ENCODE measurements around the gene KIT. TPM values are rescaled to one million over a fixed set of nuclear protein-coding genes. Genes with fewer than 3 reads are reported as not detected.

Gene KIT
- total and polyA plus RNA-seq, 2 of the 13 experiments (the other 11 are each of a cell fraction or from before 2014, with no cell fraction given) = not detected

DNA sequence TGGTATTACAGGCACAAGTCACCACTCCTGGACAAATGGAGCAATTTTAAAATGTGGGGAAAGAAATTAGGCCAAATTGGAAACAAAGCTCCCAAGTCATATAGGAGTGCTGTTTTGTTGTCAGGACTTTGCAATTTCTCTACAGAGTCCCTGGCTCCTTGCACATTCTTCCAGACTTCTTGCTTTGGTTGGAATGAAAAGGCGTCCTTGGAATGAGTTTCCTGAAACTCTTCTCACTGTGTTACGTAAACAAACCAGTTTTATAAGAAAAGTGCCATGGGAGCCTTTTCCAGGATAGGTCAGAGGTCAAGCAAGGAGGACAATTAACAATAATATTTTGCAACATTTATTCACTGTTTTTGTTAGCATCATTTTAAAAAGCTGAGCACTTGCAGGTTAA, 32.4 kb upstream of the KIT start:
- in situ Hi-C loops (cut with HindIII; ENCODE audit: extremely low pct_ligation_motif_present, low pct_unique_long_range_greater_than_20kb) = no loop called here
- H3K4me1 ChIP-seq (ENCODE audit: insufficient read depth, low read length) = no peaks in the 10 kb centered on the region
- no peaks in the 10 kb centered on the region for H4K20me1 ChIP-seq (ENCODE audit: insufficient read depth, low read length)
- DNase-seq (ENCODE audit: low spot score) (no peak), FAIRE-seq (no peak), ATAC-seq (no peak)
- no peak for TF ChIP-seq ZNF598 (CRISPR knock-in tag; IDR thresholded peaks at IDR 0.05; ENCODE audit: borderline replicate concordance)
- TF ChIP-seq, protein P1, sequence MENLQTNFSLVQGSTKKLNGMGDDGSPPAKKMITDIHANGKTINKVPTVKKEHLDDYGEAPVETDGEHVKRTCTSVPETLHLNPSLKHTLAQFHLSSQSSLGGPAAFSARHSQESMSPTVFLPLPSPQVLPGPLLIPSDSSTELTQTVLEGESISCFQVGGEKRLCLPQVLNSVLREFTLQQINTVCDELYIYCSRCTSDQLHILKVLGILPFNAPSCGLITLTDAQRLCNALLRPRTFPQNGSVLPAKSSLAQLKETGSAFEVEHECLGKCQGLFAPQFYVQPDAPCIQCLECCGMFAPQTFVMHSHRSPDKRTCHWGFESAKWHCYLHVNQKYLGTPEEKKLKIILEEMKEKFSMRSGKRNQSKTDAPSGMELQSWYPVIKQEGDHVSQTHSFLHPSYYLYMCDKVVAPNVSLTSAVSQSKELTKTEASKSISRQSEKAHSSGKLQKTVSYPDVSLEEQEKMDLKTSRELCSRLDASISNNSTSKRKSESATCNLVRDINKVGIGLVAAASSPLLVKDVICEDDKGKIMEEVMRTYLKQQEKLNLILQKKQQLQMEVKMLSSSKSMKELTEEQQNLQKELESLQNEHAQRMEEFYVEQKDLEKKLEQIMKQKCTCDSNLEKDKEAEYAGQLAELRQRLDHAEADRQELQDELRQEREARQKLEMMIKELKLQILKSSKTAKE (CRISPR knock-in tag; IDR thresholded peaks at IDR 0.05; ENCODE audit: borderline replicate concordance) = no peak
- TF ChIP-seq TBL1XR1 (IDR thresholded peaks at IDR 0.05; ENCODE audit: borderline replicate concordance, low read length, partially characterized antibody) = no peak
- no peak for TF ChIP-seq TBX2 (CRISPR knock-in tag; IDR thresholded peaks at IDR 0.05; ENCODE audit: borderline replicate concordance)
- TF ChIP-seq, protein P2, sequence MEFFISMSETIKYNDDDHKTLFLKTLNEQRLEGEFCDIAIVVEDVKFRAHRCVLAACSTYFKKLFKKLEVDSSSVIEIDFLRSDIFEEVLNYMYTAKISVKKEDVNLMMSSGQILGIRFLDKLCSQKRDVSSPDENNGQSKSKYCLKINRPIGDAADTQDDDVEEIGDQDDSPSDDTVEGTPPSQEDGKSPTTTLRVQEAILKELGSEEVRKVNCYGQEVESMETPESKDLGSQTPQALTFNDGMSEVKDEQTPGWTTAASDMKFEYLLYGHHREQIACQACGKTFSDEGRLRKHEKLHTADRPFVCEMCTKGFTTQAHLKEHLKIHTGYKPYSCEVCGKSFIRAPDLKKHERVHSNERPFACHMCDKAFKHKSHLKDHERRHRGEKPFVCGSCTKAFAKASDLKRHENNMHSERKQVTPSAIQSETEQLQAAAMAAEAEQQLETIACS (CRISPR knock-in tag; IDR thresholded peaks at IDR 0.05) = no peak
- no peak for TF ChIP-seq ZNF607 (CRISPR knock-in tag; IDR thresholded peaks at IDR 0.05; ENCODE audit: borderline replicate concordance)
- no peak overlapping the region for H3K4me2 ChIP-seq (ENCODE audit: low read depth, low read length)
- H3K27ac ChIP-seq (ENCODE audit: extremely low read length, insufficient read depth, low read length) = no peak overlapping the region
- 3% methylated on average over 2 of the region's 2 CpGs for WGBS (ENCODE audit: low lambda C conversion rate)
- ChIA-PET POLR2A (no interaction called here), CTCF (ENCODE audit: low intra/inter-chr PET ratio, low total read pairs) (no interaction called here)
- intact Hi-C loops (cut with micrococcal nuclease; ENCODE audit: unreplicated experiment) = no loop called here
- no peak overlapping the region for H3K4me3 ChIP-seq (replicated peaks in 1 of 3; ENCODE audit: insufficient read depth in 1 of 3, low read depth in 2 of 3, low read length in 3 of 3)
- H3K79me2 ChIP-seq (ENCODE audit: insufficient read depth, low read length) = no peaks in the 10 kb centered on the region
- H3K36me3 ChIP-seq (replicated peaks in 1 of 2; ENCODE audit: control insufficient read depth in 1 of 2, insufficient read depth in 2 of 2, low read length in 2 of 2) = no peaks in the 10 kb centered on the region
- H3K9ac ChIP-seq (ENCODE audit: insufficient read depth, low read depth, low read length) = no peak overlapping the region
- no TSS peak for BruUV-seq (replicated peaks)
- no peak overlapping the region for H2AFZ ChIP-seq (ENCODE audit: low read length)
- no peaks in the 10 kb centered on the region for H3K9me3 ChIP-seq (ENCODE audit: low read length)
- H3K27me3 ChIP-seq (ENCODE audit: control insufficient read depth in 1 of 2, insufficient read depth in 2 of 2, low read length in 2 of 2) = peaks cover 2 to 8% of the 10 kb centered on the region in 2 experiments; a peak in 4 of 5 replicates

Measured in HepG2 (cell line).